Thyroid gland (tissue), 4 donors: ENCODE results near the gene POLR2A.

Source experiments
- POLR2A ChIP-seq, 2 donors: fragments of 450-650 bp; IDR thresholded peaks; one replicate each; pipeline ENCODE4 v1.6.1; 2017; ENCODE audit warnings: antibody characterized with exemption in 2 of 2, mild to moderate bottlenecking in 2 of 2, moderate library complexity in 1 of 2
- TF ChIP-seq, protein P1 (sequence below), 6 experiments: fragments of 200-600 bp in 3 of 6; fragments of 450-650 bp in 3 of 6; sonication (generic) in 3 of 6; IDR thresholded peaks; one replicate each; pipeline ENCODE4 v1.5.1; 2016 to 2019; ENCODE audit warnings: antibody characterized with exemption in 6 of 6, mild to moderate bottlenecking in 2 of 6, inconsistent platforms in 1 of 6, moderate library complexity in 1 of 6

DNA sequence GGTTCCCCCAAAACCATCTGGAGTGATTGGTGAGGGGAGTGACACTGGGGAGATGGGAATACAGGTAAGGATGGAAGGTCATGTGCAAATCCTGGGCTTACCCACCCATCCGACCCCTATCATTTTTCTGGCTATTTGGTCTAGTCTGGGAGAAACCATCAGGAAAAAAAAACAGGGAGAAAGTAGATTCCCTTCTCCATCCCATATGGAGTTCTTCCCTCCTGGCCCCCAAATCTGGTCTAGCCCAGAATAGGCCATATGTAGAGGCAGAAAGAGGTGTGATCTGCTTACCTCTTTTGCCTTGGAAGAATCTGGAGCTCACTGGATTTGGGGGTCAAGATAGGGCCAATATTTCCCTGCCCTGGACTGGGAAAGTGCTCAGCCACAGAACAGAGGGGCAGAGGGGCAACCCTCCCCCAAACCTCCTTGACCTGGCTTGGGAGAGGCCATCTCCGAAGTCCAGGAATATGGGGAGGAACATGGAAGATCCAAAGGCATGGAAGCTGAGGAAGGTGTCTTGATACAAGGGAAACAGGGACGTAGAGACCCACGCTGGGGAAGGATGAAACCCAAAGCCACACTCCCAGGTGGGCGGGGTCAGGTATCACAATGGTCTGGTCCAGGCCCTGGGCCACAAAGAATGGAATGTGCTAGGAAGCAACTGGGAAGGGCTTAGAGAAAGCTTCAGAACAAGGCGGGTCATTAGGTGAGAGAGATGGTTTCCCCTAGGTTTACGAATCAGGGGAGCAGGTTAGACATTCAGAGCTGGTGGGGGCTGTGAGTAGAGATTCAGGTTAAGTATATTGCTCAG lies 23.1 kb upstream of the POLR2A start:
- TF ChIP-seq, protein P1, sequence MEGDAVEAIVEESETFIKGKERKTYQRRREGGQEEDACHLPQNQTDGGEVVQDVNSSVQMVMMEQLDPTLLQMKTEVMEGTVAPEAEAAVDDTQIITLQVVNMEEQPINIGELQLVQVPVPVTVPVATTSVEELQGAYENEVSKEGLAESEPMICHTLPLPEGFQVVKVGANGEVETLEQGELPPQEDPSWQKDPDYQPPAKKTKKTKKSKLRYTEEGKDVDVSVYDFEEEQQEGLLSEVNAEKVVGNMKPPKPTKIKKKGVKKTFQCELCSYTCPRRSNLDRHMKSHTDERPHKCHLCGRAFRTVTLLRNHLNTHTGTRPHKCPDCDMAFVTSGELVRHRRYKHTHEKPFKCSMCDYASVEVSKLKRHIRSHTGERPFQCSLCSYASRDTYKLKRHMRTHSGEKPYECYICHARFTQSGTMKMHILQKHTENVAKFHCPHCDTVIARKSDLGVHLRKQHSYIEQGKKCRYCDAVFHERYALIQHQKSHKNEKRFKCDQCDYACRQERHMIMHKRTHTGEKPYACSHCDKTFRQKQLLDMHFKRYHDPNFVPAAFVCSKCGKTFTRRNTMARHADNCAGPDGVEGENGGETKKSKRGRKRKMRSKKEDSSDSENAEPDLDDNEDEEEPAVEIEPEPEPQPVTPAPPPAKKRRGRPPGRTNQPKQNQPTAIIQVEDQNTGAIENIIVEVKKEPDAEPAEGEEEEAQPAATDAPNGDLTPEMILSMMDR (IDR thresholded peaks at IDR 0.05), result no peak
- TF ChIP-seq POLR2A (IDR thresholded peaks at IDR 0.05), result no peak
